ENCODE results near the gene L3HYPDH. TPM values are rescaled to one million over a fixed set of nuclear protein-coding genes. Genes with fewer than 3 reads are reported as not detected.

The L3HYPDH gene
- 14.9 and 18.9 TPM in 2 replicates for polyA plus RNA-seq
- polyA minus RNA-seq: 24.8 and 35.1 TPM in 2 replicates

- Histone ChIP-seq H3F3A (ENCODE audit: insufficient read depth, low read length, poor library complexity, severe bottlenecking) (no peaks in the 10 kb centered on the region), H3K36me3 (ENCODE audit: insufficient read depth, low read length) (no peaks in the 10 kb centered on the region), H2AFZ (ENCODE audit: low read depth, low read length) (peak within 1 kb of the TSS; percentile 84), H3K79me2 (replicated peaks; ENCODE audit: insufficient read depth, low read length) (peaks cover 27% of the 10 kb centered on the region), H3K27me3 (ENCODE audit: insufficient read depth, low read depth, low read length) (no peaks in the 10 kb centered on the region), H3K4me2 (ENCODE audit: low read length) (peak within 1 kb of the TSS; percentile 87), H3K9ac (ENCODE audit: low read length) (peak within 1 kb of the TSS; percentile 79), H3K27ac (ENCODE audit: low read length) (peak within 1 kb of the TSS; percentile 82), H3K4me3 (ENCODE audit: low read length) (peak within 1 kb of the TSS; percentile 88), H3K9me3 (ENCODE audit: low read length) (no peaks in the 10 kb centered on the region), H4K20me1 (ENCODE audit: insufficient read depth) (no peaks in the 10 kb centered on the region), H3K9me2 (ENCODE audit: insufficient read depth, low read length) (no peaks in the 10 kb centered on the region)
- no peak for TF ChIP-seq REST (IDR thresholded peaks at IDR 0.05; ENCODE audit: borderline replicate concordance)
- peak; percentile 84 for TF ChIP-seq CTCF (IDR thresholded peaks at IDR 0.05; ENCODE audit: poor library complexity, severe bottlenecking)
- peak; percentile 72 for TF ChIP-seq SMC3 (conservative IDR thresholded peaks at IDR 0.05; ENCODE audit: poor library complexity)
- TF ChIP-seq RAD21 (conservative IDR thresholded peaks at IDR 0.05): peak; percentile 50
- no peak for TF ChIP-seq EZH2 (IDR thresholded peaks at IDR 0.05; ENCODE audit: borderline replicate concordance, insufficient read depth, low read length, poor library complexity, severe bottlenecking)
- peak; percentile 67 for TF ChIP-seq TAF1 (IDR thresholded peaks at IDR 0.05; ENCODE audit: low read depth)
- TF ChIP-seq POLR2AphosphoS5 (IDR thresholded peaks at IDR 0.05): peak; percentile 94
- TF ChIP-seq MXI1 (conservative IDR thresholded peaks at IDR 0.05; ENCODE audit: poor library complexity, severe bottlenecking): peak; percentile 96
- no peak for TF ChIP-seq EP300 (conservative IDR thresholded peaks at IDR 0.05; ENCODE audit: poor library complexity, severe bottlenecking)
Measured at GRCh38 chr14:59483819-59484638, at the start of gene L3HYPDH, which contains the start of gene JKAMP. Gene L3HYPDH, minus strand, starts transcription at chr14:59484408. Its CDS starts 92 bp downstream, at chr14:59484316. Gene JKAMP, plus strand, starts transcription at chr14:59484517. Its CDS starts 73 bp downstream, at chr14:59484590.

- H2AFZ ChIP-seq (ENCODE audit: low read depth, low read length): no peak overlapping the region
- no peak overlapping the region for H3K4me2 ChIP-seq (ENCODE audit: low read length)
- no peaks in the 10 kb centered on the region for H3K9me3 ChIP-seq (ENCODE audit: low read length)
- no peaks in the 10 kb centered on the region for H3K79me2 ChIP-seq (replicated peaks; ENCODE audit: insufficient read depth, low read length)
- H3K9ac ChIP-seq (ENCODE audit: low read length): no peak overlapping the region
- H3K27me3 ChIP-seq (ENCODE audit: insufficient read depth, low read depth, low read length): no peaks in the 10 kb centered on the region
- no peak for TF ChIP-seq SMC3 (conservative IDR thresholded peaks at IDR 0.05; ENCODE audit: poor library complexity)
- TF ChIP-seq RAD21 (conservative IDR thresholded peaks at IDR 0.05): no peak
- TF ChIP-seq CTCF (IDR thresholded peaks at IDR 0.05; ENCODE audit: poor library complexity, severe bottlenecking): no peak
- TF ChIP-seq POLR2AphosphoS5 (IDR thresholded peaks at IDR 0.05): no peak
- TF ChIP-seq EZH2 (IDR thresholded peaks at IDR 0.05; ENCODE audit: borderline replicate concordance, insufficient read depth, low read length, poor library complexity, severe bottlenecking): no peak
- TF ChIP-seq REST (IDR thresholded peaks at IDR 0.05; ENCODE audit: borderline replicate concordance): no peak
- TF ChIP-seq EP300 (conservative IDR thresholded peaks at IDR 0.05; ENCODE audit: poor library complexity, severe bottlenecking): no peak
- no peak for TF ChIP-seq MXI1 (conservative IDR thresholded peaks at IDR 0.05; ENCODE audit: poor library complexity, severe bottlenecking)
- TF ChIP-seq TAF1 (IDR thresholded peaks at IDR 0.05; ENCODE audit: low read depth): no peak
- H3K9me2 ChIP-seq (ENCODE audit: insufficient read depth, low read length): no peaks in the 10 kb centered on the region
- H3F3A ChIP-seq (ENCODE audit: insufficient read depth, low read length, poor library complexity, severe bottlenecking): no peaks in the 10 kb centered on the region
- H4K20me1 ChIP-seq (ENCODE audit: insufficient read depth): no peaks in the 10 kb centered on the region
- no peak overlapping the region for H3K4me3 ChIP-seq (ENCODE audit: low read length)
- no peaks in the 10 kb centered on the region for H3K36me3 ChIP-seq (ENCODE audit: insufficient read depth, low read length)
- no peak overlapping the region for H3K27ac ChIP-seq (ENCODE audit: low read length)
Measured at GRCh38 chr14:59532419-59532818, 48.2 kb upstream of the L3HYPDH start.
